ENCODE results near the gene C19orf25.
"Not testable (repeated sequence)": the region's sequence is repeated elsewhere in the genome, so short reads cannot be mapped to it uniquely, and the experiment has no call there.

C19orf25 gene

DNA sequence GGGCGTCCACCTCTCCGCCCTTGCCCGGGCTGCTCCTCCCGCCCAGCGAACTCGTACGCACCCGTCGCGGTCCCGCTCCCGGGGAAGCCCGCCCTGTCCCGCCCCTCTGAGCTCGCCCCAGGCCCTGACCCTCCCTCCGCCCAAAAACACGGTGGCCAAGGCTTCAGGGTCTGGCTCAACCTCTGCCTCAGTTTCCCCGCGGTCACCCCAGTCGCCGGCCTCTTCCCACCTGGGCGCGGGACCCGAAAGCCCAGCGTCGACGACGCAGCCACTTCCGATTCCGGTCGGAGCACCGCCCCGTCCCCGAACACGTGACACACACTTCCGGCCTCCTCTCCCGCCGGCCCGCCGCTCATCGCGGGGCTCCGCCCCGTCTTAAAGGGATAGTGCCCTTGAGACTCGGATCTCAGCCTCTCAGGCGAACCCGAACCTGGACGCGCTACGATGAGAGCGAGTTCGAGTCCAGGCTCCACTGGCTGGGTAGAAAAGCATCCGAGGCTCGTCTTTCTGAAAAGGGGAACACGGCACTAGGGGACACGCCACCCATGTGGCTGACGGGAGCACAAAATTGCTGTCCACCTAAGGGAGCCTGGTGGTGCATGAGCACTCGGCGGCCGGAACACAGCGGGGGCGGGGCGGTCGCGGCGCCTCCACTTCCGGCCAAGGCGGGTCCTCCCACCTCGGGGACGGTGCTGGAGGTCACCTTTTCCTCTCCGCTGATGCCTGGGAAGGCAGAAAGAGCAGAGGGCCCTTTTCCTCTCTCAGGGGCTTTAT is at the start of gene C19orf25:
Gene C19orf25, minus strand, starts transcription at position 282 of the 774 bp plus-strand sequence. CDS start 312 bp downstream, outside the sequence.
- DNase-seq: peak; percentile 75

DNA sequence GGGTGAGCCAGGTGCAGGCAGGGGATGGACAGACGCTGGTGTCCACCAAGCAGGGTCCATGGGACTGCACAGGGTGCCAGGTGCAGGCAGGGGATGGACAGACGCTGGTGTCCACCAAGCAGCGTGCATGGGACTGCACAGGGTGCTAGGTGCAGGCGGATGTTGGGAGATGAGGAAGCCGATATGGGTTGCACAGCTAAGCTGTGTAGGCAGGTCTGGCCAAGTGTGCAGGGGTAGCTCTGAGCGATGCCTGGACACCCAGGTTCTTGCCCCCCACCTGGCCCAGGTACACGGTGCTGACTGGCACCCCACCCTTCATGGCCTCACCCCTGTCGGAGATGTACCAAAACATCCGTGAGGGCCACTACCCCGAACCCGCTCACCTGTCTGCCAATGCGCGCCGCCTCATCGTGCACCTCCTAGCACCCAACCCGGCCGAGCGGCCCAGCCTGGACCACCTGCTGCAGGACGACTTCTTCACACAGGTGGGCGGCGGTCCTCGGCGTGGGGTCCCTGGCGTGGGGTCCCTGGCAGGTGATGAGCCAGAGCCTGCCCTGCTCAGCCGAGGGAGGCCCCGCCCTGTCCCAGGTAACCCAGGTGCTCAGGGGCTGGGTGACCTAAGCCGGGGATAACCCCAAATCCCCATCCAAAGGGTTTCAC is 48.8 kb upstream of the C19orf25 start:
- DNase-seq: no peak

DNA sequence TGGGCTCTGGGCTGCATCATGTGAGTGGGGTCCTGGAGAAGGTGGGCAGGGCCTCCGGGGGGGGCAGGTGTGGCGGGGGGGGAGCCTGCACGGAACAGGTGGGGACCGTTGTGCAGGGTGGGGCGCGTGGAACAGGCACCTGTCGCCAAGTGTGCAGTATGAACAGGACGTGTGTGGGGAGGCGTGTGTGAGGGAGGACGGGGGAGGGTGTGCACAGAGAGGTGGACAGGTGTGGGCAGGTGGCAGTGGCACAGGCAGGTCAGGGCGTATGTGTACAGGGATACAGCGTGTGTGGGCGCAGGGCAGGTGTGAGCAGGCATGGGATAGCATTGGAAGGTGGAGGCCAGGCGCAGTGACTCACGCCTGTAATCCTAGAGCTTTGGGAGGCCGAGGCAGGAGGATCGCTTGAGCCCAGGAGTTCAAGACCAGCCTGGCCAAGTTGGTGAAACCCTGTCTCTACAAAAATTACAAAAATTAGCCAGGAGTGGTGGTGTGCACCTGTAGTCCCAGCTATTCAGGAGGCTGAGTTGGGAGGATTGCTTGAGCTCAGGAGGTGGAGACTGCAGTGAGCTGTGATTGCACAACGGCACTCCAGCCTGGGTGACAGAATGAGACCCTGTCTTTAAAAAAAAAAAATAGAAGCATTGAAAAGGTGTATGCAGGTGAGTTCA is 48.1 kb upstream of the C19orf25 start:
- no peak for DNase-seq

DNA sequence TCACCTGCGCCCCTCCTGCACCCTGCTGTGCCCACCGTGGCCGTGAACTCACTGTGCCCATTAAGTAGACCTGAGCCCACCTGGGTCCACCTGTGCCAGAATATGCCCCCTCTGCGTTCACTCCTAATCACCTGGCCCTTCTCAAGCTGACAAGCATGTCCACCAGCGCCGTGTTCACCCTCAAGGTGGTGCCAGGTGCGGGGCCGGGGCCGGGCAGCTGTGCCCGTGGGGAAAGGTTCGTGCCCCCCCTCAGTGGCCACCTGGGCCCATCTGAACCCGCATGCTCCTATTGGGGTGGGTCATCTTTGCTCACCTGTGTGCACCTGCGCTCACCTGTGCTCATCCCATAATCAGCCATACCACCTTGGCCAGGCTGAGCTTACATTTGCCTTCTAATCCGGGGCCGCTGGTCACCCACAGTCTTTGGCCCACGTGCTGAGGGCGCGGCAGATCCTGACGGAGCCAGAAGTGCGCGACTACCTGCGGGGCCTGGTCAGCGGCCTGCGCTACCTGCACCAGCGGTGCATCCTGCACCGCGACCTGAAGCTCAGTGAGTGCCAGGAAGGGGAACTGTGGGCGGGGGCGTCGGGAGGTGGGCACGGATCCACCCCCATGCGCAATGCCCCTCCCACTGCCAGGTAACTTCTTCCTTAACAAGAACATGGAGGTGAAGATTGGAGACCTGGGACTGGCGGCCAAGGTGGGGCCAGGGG is 47.2 kb upstream of the C19orf25 start:
- DNase-seq: no peak

DNA sequence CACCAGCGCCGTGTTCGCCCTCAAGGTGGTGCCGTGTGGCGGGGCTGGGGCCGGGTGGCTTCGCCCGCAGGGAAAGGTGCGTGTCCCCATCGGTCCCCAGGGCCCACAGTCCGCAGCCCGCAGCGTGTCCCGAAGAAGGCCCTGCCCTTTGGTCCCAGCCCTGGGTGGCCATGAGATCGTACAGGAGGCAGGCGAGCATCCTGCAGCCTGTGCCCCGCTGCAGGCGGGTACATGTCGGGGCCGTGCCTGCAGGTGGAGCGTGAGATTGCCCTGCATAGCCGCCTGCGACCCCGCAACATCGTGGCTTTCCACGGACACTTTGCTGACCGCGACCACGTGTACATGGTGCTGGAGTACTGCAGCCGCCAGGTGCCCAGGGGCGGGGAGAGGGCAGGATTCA is 46.3 kb upstream of the C19orf25 start:
- DNase-seq: no peak

DNA sequence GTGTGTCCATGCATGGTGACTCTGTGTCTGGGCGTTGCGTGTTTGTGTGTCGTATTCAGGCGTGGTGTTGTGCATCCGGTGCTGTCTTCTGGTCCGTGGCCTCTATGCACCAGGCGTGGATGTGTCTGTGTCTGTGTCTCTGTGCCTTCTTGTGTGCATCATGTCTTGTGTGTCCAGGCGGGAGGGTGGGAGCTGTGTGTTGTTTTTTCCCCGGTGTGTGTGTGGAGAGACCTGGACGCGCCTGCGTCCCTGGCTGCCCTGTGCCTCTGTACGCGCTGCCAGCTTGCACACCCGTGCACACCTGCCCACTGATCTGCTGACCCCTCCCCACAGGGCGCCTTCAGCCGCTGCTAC is 45.9 kb upstream of the C19orf25 start:
- DNase-seq: no peak

DNA sequence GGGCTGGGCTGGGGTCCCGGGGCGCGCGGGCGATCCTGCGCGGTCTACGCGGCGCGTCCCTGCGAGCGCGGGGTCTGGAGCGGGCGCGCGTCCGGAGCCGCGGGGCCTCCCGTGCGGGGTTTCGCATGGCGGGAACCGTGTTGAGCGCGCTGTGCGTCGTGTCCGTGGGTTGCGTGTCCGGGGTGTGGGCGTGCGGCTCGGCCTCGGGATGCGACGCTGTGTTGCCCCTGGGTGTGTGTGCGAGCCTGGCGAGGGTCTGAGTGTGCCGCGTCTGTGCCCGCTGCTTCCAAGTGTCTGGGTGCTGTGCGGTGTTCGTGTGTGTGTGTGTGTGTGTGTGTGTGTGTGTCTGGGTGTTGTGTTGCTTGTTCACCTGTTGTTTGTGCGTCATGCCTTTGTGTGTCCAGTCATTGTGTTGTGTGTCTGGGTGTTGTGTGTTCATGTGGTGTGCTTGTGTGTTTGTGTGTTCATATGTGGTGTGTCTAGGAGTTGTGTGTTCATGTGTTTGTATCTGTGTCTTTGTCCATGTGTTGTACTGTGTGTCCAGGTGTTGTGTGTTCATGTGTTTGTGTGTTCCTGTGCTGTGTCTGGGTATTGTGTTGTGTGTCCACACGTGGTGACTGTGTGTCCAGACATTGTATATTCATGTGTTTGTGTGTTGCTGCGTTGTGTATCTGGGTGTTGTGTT is 45.4 kb upstream of the C19orf25 start:
- no peak for DNase-seq

DNA sequence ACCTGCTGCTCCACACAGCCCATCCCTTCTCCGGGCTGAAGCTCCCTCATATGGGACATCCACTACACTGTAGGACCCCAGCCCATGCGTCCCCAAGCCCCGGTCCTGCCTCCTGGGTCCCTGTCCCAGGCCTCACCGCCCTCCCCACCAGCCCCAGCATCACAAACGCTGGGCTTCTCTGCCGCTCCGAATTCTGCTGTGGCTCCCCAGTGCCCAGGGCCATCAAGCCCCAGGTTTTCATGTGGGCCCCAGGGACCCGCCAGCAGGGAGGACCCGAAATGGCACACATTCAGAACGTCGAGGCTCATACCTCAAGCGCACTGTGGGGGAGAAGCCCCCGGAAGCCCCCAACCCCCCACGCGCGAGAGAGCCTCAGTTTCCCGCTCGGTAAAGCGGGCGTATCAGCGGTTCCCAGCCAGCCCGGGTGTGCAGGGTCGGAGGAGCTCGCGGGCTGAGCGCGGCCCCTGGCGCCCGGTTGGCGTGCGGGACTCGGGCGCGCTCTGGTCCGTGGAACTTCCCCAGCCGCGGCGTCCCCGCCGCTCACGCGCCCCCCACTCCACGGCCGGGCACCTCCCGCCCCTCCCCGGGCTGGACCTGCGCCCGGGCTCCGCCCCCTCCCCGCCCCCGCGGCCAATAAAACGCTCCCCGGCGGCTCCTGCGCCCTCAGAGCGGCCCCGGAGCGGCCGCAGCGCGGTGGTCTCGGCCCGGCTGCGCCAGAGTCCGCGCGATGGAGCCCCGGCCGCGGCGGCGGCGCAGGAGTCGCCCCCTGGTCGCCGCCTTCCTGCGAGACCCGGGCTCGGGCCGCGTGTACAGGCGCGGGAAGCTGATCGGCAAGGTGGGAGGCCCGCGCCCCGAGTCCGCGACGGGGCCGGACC is 44.6 kb upstream of the C19orf25 start, which contains the start of gene PLK5:
Gene PLK5, plus strand, starts transcription at position 666 of the 875 bp plus-strand sequence. CDS start 2,920 bp downstream, outside the sequence.
- no peak for DNase-seq

DNA sequence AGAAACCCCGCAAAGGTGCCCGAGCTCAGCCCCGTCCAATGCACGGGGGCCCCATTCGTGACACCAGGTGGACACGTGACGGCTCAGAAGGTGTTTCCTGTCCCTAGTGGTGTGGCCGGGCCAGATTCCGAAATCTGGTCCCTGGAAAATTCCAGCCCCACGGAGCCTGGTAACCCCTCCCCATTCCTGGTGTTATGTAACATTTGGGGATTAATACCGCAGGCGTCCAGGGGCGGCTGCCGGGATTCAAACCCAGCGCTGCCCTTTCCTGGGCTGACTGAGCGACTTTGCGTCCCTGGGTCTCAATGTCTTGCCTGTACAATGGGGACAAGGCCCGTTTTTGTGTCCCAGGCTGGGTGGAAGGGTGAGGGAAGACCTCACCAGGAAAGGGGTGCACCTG is 43.8 kb upstream of the C19orf25 start:
- no peak for DNase-seq

DNA sequence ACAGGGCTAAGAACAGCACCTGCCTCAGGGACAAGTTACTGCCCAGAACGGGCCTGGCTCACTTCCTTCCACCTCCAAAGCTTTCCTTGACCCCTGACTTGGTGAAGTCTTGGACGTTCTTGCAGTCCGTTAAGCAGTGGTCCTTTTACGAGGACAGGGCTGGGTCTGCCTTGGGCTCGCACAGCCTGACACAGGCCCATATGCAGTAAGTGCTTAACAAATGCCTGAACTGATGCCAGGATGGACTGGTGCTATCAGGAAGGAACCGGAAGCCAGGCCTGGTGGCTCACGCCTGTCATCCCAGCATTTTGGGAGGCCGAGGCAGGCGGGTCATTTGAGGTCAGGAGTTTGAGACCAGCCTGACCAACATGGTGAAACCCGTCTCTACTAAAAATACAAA is 43.0 kb upstream of the C19orf25 start:
- DNase-seq: no peak

DNA sequence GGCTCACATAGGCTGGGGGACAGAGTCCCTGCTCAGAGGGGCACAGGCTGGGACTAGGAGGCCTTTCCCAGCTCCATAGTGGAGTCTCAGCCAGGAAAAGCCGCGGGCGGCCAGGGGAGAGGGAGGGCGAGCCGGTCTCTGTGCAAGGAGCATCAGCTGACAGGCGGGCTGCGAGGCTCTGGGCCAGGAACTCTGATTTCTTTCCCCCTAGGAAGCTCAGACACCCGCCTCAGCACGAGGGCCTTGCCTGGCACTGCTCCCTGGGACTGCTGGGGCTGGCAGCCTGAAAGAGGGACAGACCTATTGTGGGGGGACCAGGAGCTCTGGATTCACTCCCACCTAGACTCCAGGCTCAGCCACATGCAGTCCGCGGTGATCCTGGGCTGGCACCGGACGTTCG is 42.6 kb upstream of the C19orf25 start:
- no peak for DNase-seq

DNA sequence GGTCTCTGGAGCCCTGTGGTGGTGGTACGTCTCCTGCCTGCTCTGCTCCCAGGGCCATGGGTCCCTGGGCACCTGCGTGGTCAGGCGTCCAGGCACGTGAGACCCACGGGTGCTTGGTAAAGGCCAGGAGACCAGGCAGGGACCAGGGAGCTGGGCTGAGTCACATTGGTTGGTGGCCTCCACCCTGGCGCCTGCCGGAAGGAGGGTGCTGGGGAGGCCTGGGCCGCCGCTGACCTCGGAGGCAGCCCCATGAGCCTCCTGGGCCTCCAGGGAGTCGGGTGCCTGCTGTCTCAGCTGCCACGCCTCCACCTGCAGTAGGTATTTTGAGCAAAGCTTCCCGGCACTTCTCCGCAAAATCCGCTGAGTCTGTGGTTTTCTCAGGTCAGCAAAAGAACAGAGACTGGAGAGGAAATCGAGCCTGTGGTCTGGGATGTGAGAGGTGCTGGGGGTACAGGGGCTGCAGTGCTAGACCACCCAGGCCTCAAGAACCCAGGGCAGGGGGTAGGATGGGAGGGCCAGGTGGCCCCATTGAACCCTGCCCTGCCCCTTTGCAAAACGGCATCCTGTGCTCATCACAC is 41.3 kb upstream of the C19orf25 start:
- no peak for DNase-seq

DNA sequence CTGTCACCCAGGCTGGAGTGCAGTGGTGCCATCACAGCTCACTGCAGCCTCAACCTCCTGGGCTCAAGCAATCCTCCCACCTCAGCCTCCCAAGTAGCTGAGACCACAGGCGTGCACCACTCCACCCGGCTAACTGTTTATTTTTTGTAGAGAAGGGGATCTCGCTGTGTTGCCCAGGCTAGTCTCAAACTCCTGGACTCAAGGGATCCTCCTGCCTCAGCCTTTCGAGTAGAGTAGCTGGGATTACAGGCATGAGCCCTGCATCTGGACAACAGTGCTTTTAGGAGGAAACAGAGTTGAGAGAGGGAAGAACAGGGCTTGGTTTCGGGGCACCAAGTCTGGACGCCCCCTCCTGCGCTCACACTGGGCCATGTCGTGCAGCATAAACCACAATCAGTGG is 40.8 kb upstream of the C19orf25 start:
- DNase-seq: not testable (repeated sequence)

DNA sequence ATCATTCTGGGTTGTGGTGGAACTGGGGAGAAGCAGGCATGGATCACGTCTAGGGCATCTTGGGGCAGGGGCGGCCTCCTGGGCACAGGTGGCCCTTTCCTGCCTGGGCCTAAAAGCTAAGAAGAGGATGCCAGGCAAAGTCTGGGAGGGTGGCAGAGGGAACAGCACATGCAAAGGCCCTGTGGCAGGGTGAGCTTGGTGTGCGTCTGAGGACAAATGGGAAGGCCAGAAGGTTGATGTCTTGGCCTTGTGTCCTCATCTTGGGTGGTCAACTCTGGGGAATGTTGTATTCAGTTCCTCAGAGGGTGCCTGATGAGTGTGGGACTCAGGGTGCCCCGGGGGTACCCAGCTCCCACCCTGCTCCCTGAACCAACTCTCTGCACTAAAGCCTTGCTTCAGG is 39.5 kb upstream of the C19orf25 start:
- DNase-seq: no peak

DNA sequence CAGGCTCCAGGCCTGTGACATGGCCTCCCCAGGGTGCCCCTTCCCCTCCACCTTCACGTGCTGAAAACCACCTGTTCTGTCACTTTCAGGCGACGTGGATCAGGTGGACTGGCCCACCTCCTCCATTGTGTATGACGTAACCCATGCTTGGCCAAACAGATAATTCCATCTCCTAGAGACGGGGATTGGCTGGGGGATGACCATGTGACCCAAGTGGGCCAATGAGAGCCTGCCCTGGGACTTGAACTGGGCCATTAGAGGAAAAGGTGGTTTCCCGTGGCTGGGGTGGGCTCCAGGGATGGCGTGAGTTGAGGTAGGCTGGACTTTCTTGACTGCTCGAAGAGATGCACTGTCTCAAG is 37.4 kb upstream of the C19orf25 start:
- DNase-seq: no peak

DNA sequence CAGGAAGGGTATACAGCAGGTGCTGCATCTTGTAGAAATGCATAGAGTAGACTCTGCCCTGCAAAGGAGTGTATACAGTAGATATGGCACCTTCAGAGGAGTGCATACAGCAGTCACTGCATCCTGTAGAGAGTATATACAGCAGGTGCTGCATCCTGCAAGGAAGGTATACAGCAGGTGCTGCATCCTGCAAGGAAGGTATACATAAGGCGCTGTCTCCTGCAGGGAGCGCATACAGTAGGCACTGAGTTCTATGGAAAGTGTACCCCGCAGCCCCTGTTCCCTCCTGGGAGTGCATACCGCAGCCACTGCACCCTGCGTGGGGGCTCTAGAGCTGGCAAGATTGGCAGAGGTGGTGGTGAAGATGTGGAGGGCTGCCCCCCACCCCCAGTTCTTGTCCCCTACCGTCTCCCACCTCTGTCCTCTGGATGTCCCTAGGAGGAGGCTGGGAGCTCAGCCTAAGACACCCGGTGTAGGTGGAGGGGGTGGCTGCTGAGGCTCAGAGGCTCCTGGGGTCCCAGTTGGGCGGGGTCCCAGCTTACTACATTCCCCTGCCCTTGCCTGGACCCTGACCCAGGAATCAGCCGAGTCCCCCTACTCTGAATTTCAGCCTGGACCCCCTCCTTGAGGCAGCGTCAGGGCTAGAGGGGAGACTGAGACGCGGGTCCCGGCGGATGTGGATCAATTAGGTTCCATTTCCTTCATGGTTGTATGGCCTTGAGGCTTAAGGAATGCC is 36.1 kb upstream of the C19orf25 start:
- DNase-seq: no peak

DNA sequence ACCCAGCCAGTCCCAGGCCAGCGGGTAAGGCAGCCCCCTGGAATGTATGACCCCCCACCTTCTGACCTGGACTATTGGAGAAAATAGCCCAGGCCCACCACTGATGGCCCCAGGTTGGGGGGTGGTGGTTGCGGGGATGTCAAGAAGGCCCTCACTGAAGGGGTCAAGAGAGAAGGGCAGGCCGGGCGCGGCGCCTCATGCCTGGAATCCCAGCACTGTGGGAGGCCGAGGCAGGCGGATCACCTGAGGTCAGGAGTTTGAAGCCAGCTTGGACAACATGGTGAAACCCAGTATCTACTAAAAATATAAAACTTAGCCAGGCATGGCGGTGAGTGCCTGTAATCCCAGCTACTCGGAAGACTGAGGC is 35.3 kb upstream of the C19orf25 start:
- no peak for DNase-seq

DNA sequence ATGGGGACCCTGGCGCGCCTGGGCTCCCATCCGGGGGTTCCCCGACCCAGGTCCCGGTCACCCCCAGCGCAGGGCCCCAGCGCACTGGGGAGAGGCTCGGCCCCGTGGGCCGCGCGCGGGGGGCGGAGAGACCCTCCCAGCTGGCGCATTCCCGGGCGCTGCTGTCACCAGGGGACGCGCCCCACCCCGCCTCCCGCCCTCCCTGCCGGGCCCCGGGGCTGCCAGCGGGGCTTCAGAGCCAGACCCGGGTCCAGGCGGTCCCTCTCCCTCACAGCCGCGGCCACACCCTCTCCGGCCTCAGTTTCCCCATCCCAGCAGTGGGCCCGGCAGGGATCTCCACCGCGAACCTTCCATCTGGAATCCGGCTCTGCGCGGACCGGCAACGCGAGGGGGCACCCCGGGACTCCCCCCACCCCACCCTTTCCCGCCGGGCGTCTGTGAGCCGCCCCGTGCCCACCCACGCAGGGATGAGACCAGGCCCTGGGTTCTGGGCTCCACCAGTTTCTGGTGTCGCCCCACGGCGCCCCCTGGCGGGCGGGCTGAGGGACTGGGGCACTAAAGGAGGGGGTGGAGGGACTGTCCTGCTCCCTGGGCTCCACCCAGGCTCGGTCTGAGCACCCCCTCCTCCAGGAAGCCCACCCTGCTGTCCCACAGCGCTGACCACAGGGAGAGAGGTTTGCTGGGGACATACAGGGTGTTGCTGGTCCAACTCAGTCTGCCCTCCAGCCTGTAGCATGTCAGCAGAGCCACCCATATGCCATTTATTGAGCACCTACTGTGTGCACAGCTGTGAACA is 34.7 kb upstream of the C19orf25 start:
- no peak for DNase-seq

DNA sequence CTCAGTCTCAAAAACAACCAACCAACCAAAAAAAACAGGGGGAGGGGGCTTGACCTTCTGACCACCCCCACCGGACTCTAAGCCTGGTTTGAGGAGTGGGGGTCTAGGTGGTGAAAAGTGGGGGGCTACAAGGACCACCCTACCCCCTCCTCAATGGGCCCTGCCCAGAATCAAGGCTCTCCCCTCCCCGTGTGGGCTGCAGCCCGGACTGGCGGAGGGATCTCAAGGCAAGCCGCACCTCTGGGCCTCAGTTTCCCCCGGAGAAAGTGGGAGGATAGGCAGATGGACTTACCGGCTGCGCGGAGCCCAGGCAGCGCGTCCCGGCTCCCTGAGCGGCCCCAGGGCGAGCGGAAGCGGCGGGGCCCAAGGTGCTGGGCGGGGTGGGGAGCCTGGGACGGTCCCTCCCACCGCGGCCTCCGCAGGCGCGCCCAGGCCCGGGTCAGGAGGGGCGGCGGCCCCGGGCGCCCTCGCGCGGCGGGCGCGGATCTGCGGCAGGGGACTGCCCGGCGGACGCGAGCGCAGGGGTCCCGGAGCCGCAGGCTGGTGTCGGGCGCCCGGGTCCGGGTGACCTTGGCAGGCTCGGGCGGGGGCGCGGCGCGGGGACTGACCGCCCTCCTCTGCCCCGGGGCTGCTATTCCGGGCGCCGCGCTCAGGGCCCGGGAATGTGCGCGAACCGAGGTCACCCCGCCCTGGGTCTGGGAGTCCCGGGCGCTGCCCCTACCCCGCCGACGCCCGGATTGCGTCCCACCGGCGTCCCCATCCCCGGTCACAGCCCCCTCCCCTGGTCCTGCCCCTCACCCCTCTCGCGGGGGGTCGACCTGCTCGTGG is 33.9 kb upstream of the C19orf25 start, which contains the start of gene ADAMTSL5:
Gene ADAMTSL5, minus strand, starts transcription at position 349 of the 828 bp plus-strand sequence. CDS start 2,076 bp downstream, outside the sequence.
- no peak for DNase-seq
